HG02763 (cell line): ENCODE data around the gene CCDC91.
"Not testable (repeated sequence)": the region's sequence is repeated elsewhere in the genome, so short reads cannot be mapped to it uniquely, and the experiment has no call there.

Source experiments
- ATAC-seq: cut with Tn5 transposase; IDR thresholded peaks from one replicate; pipeline ENCODE4 v1.9.1; 2021; ENCODE audit warnings: mild to moderate bottlenecking, moderate library complexity; ENCODE audit not compliant: unreplicated experiment

Gene CCDC91

GRCh38 chr12:28180786-28181185 lies 9.5 kb upstream of the CCDC91 start:
- no peak for ATAC-seq

- no peak for ATAC-seq
Observed at GRCh38 chr12:28184375-28184774, 5.9 kb upstream of the CCDC91 start.

- no peak for ATAC-seq
Observed at GRCh38 chr12:28186500-28186899, 3.8 kb upstream of the CCDC91 start.

DNA sequence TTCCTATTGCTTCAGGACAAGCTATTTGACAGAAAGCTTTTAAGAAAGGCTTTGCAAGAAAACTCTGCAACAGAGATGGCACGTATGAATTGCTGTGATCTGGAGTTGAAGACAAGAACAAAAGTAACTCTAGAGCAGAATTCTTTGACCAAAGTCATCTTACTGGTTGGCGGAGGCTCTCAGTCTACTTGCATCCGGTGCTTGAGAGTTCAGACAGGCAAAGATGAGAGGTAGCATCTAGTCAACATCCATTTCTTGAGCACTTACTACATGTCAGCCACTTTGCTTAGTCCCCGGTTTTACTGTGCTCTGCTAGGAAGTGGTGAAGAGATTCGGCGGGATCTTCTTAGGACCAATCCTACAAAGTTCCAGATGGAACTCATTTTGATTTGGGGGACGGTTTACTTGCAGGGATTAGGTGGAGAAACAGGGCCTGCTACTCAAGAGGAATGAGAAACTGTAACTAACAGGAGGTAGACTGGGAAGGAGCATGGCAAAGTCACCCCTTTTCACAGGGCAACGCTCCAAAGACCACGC lies 404 bp upstream of the CCDC91 start:
- no peak for ATAC-seq

GRCh38 chr12:28191051-28192048 lies 1.1 kb downstream of the CCDC91 start:
- no peak for ATAC-seq

DNA sequence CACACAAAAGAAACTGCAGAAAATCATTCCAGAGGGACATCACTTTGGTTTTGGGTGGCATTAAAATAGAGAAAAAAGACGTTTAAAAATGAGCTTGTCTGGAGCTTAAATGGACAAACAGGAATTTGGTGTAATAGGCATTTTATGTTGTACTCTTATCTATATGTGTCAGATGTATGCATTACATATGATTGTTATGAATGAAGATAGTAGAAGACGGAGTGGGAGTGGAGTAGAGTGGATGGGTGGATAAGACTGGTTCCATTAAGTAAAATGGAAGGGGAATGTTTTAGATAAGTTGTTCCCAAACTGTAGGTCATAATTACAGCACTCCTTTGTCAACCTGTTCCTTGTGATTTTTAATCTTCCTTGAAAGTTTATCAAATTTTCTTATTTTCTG lies 1.9 kb downstream of the CCDC91 start:
- no peak for ATAC-seq

DNA sequence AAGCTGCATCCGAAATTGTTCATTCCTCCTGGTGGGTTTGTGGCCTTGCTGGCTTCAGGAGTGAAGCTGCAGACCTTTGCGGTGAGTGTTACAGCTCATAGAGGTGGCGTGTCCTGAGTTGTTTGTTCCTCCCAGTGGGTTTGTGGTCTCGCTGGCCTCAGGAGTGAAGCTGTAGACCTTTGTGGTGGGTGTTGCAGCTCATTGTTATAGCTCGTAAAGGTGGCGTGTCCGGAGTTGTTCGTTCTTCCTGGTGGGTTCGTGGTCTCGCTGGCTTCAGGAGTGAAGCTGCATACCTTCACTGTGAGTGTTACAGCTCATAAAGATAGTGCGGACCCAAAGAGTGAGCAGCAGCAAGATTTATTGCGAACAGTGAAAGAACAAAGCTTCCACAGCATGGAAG lies 4.4 kb downstream of the CCDC91 start:
- not testable (repeated sequence) for ATAC-seq

DNA sequence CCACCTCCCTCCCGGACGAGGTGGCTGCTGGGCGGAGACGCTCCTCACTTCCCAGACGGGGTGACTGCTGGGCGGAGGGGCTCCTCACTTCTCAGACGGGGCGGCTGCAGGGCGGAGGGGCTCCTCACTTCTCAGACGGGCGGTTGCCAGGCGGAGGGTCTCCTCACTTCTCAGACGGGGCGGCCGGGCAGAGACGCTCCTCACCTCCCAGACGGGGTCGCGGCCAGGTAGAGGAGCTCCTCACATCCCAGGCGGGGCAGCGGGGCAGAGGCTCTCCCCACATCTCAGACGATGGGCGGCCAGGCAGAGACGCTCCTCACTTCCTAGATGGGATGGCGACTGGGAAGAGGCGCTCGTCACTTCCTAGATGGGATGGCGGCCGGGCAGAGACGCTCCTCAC lies 10.9 kb downstream of the CCDC91 start:
- ATAC-seq, result not testable (repeated sequence)

- no peak for ATAC-seq
Observed at GRCh38 chr12:28202374-28203130, 12.3 kb downstream of the CCDC91 start.

DNA sequence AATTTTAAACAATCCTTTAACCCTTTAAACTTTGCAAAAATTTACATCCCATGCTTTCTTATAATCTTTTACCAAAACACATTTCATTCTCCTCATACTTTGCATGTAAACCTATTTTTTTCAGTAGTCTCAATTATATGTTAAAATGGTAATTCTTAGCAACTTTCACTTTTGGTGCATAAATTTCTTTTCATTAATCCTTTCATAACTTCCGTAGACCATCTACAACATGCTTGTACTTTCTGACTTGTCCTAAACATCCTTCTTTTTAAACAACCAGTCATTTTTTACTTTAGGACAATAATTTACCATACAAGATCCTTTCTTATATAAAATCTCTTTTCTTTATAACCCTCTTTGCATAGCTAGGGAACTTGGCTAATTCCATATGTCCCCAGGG lies 19.5 kb downstream of the CCDC91 start:
- ATAC-seq, result no peak

- no peak for ATAC-seq
Observed at GRCh38 chr12:28212182-28212581, 21.9 kb downstream of the CCDC91 start.

DNA sequence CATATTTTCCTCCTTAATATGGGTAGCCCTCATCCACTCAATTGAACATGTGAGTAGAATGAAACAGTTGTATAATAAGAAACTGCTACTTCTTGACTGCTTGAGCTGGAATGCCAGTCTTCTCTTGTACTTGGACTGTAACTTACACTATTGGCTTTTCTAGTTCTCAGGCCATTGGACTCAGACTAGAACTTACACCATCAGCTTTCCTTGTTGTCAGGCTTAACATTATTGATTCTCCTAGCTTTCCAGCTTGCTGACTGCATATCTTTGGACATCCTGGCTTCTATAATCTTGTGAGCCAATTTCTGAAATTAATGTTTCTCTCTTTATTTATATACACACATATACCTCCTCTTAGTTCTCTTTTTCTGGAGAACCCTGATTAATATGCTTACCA lies 24.8 kb downstream of the CCDC91 start:
- ATAC-seq, result no peak

DNA sequence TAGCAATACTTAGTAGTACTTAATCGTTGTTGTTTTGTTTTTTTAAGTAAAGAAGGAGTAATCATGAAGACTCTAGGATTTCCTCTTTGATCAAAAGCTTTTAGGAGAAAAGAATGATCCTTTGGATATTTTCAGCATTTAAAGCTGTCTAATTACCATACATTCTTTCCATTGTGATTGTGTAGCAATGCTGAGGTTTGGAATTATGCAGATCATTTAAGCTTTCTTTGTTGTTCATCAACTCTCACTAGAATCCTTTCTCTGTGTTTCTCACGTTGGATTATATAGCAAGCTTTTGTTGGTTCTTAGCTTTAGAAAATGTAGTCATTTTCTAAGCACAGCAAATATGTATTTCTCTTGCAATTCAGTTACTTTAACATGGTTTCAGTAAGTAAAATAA lies 25.8 kb downstream of the CCDC91 start:
- no peak for ATAC-seq

GRCh38 chr12:28217805-28218204 lies 27.5 kb downstream of the CCDC91 start:
- no peak for ATAC-seq

GRCh38 chr12:28218875-28219274 lies 28.6 kb downstream of the CCDC91 start:
- ATAC-seq, result no peak

DNA sequence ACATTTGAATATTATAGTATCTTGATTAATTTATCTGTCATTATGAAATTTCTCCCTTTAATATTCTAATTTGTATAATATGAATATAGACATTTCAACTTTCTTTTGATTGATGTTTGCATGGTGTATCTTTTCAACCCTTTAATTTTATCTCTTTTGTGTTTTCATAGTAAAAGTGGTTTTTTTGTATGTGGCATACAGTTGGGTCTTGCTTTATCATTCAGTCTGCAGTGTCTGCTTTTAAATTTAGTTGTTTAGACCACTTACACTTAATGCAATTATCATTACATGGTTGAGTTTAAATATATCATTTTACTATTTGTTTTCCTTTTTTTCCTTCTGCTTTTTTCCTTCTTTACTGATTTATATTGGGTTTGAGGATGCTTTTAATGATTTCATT lies 29.6 kb downstream of the CCDC91 start:
- ATAC-seq, result no peak

GRCh38 chr12:28222081-28222700 lies 31.9 kb downstream of the CCDC91 start:
- ATAC-seq, result no peak

DNA sequence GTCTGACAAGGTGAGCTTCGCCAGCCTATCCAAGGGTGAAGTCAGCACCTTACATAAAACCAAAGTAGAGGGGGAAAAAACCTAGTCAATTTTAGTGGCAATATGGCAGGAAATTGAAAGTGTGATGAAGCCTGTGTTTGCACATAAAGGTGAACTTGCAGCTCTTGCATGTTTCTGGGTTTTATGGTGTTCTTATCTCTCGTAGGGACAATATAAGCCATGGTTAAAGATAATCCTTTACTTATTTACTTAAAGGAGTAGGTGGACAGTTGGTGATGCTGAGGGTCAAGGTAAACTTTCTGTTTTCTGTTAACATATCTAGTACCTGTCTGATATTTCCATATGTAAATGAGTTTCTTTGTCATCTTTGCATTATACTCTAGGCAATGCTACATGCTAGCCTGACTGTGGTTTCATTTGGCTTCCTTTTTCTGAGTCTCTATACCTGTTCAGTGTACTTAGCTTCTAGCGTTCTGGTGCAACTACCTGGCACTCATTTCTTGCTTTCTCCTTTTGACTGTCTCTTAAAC lies 32.8 kb downstream of the CCDC91 start:
- ATAC-seq, result peak; percentile 93

DNA sequence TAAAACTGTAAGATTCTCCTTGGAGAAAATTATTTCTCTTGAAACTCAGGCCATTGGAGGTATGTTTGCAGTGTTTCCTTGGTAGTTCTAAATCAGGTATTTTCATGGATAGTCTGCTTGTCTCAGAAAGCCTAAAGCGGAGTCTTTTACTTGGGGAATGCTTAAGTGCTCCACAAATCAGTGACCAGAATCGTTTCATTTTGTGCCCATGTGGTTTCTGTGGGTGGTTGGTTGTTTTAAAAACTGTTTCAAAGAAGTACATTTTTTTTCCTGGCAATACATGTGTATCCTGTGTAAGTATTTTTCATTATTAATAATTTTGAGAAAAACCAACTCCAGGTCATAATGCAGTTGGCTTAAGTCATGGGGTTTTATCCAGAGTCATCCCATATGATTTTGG lies 33.6 kb downstream of the CCDC91 start:
- ATAC-seq, result no peak

- ATAC-seq, result no peak
Observed at GRCh38 chr12:28226705-28227104, 36.4 kb downstream of the CCDC91 start.

GRCh38 chr12:28227251-28227650 lies 37.0 kb downstream of the CCDC91 start:
- no peak for ATAC-seq
